HCT116 (cell line): ENCODE measurements around the gene URB1.

Source experiments
- ELF1 ChIP-seq: IDR thresholded peaks from 2 replicates; pipeline ENCODE4 v1.6.1; 2012; ENCODE audit warnings: low read depth, borderline replicate concordance
- POLR2A ChIP-seq: IDR thresholded peaks from 2 replicates; pipeline ENCODE4 v1.7.0; 2011; ENCODE audit warnings: borderline replicate concordance; ENCODE audit not compliant: insufficient read depth, insufficient read length; ENCODE audit errors: extremely low read depth
- POLR2AphosphoS5 ChIP-seq: IDR thresholded peaks from 2 replicates; pipeline ENCODE4 v1.6.1; 2011; ENCODE audit warnings: mild to moderate bottlenecking, low read depth, low read length, moderate library complexity
- SP1 ChIP-seq: IDR thresholded peaks from 2 replicates; pipeline ENCODE4 v1.6.1; 2012; ENCODE audit warnings: low read depth
- TCF7L2 ChIP-seq: IDR thresholded peaks from 2 replicates; pipeline ENCODE4 v1.7.0; 2011; ENCODE audit warnings: borderline replicate concordance, inconsistent platforms; ENCODE audit not compliant: insufficient read depth, insufficient read length; ENCODE audit errors: extremely low read depth
- TF ChIP-seq, protein P1 (sequence below), 3 experiments: fragments of 200-600 bp in 1 of 3; sonication (generic) in 1 of 3; IDR thresholded peaks in 2 of 3; conservative IDR thresholded peaks in 1 of 3; 2 replicates each; pipeline ENCODE4 v1.5.1; 2012 to 2017; ENCODE audit warnings: low read depth in 2 of 3, low read length in 2 of 3, antibody characterized with exemption in 1 of 3, borderline replicate concordance in 1 of 3, control low read depth in 1 of 3, mild to moderate bottlenecking in 1 of 3, mixed read lengths in 1 of 3, mixed run types in 1 of 3, moderate library complexity in 1 of 3; ENCODE audit not compliant: insufficient read depth in 1 of 3

DNA sequence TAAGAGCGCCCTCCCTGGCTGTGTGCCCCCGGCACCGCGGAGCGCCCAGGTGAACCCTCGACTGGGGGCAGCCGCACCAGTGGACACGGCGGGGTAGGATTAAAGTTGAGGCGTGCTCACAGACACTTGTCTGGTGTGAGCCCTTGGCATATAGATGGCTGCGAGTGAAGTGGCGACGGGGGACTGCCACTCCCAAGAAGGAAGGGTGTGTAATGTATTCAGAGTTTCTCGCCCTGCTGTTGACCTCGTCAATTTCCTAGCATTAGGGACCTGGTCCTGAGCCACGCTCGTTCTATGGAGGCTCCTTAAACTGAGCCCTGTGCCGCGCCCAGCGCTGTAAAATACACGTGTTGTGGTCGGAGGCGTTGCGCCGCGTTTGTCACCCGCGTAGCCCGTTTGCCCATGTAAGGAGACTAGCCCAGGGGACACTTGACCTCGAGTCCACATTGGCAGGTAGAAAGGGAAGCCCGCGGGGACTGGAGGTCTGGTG is 20.2 kb upstream of the URB1 start:
- TF ChIP-seq, protein P1, sequence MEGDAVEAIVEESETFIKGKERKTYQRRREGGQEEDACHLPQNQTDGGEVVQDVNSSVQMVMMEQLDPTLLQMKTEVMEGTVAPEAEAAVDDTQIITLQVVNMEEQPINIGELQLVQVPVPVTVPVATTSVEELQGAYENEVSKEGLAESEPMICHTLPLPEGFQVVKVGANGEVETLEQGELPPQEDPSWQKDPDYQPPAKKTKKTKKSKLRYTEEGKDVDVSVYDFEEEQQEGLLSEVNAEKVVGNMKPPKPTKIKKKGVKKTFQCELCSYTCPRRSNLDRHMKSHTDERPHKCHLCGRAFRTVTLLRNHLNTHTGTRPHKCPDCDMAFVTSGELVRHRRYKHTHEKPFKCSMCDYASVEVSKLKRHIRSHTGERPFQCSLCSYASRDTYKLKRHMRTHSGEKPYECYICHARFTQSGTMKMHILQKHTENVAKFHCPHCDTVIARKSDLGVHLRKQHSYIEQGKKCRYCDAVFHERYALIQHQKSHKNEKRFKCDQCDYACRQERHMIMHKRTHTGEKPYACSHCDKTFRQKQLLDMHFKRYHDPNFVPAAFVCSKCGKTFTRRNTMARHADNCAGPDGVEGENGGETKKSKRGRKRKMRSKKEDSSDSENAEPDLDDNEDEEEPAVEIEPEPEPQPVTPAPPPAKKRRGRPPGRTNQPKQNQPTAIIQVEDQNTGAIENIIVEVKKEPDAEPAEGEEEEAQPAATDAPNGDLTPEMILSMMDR (IDR thresholded peaks at IDR 0.05 in 2 of 3, conservative IDR thresholded peaks at IDR 0.05 in 1 of 3; ENCODE audit: borderline replicate concordance in 1 of 3, insufficient read depth in 1 of 3, low read depth in 2 of 3, low read length in 2 of 3), result no peak
- no peak for TF ChIP-seq ELF1
- no peak for TF ChIP-seq SP1
- TF ChIP-seq POLR2AphosphoS5, result no peak
- TF ChIP-seq TCF7L2, result no peak
- no peak for TF ChIP-seq POLR2A
